Mammary epithelial cell (primary cell): ENCODE measurements around the gene NR2F6.

Experiments used
- CTCF ChIP-seq, 2 donors: IDR thresholded peaks in 1 of 2; conservative IDR thresholded peaks in 1 of 2; 2 replicates each; pipeline ENCODE4 v1.5.1; 2011 to 2012; ENCODE audit warnings: inconsistent platforms in 2 of 2, low read length in 2 of 2, mild to moderate bottlenecking in 2 of 2, control low read depth in 1 of 2, low read depth in 1 of 2; ENCODE audit not compliant: insufficient read depth in 1 of 2; ENCODE audit errors: extremely low read depth in 1 of 2
- EZH2 ChIP-seq: IDR thresholded peaks from 2 replicates; pipeline ENCODE4 v1.6.1; 2012; ENCODE audit warnings: low read length, inconsistent platforms, borderline replicate concordance

GRCh38 chr19:17285415-17286135 is 39.9 kb upstream of the NR2F6 start:
- TF ChIP-seq CTCF (conservative IDR thresholded peaks at IDR 0.05 in 1 of 2, IDR thresholded peaks at IDR 0.05 in 1 of 2; ENCODE audit: extremely low read depth in 1 of 2, insufficient read depth in 1 of 2, low read depth in 1 of 2, low read length in 2 of 2) (no peak), EZH2 (no peak)
